G401.6 (cell line): Measurements from ENCODE around the gene CTIF.

Experiments
- FAIRE-seq: peaks from 2 replicates; lab custom pipeline; 2012; peaks lifted over from hg19 to GRCh38; lab: Jason Lieb, UNC

Gene CTIF

GRCh38 chr18:48889115-48889941 is 350.5 kb downstream of the CTIF start:
- FAIRE-seq = no peak

DNA sequence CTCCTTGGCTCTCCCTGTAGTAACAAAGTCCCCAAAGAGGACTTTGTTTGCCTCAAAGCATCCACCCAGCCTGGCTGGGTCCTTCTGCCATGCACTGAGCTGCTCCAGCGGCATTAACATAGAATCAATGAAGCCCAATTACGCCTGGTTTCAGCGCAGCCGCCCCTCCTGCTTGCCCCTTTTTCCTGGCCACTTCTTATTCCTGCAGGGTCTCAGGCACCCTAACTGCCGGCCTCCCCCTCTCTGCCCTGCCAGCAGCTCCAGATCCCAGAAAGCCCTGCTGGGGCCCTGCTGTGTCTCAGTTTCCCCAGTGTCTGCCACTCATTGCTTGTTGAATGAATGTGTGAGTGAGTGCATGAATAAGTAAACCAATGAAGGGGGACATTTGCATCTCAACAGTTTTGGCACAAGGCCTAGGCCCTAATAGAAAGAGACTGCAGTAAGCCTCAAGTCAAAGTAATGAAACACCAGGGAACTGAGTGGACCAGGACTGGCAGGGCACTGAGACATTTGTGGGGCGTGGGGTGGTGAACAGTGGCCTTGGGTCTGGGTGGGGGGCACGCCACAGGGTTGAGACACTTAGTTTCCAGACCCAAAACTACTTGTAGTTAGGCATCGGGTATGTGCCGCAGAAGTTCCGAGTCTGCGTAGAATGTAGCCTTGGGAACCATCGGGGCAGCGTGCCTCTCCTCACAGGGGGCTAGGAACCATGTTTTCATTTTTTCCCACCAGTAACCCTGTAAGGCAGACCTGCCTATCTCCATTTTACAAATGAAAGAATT is 351.3 kb downstream of the CTIF start:
- no peak for FAIRE-seq

GRCh38 chr18:48891721-48892120 is 352.9 kb downstream of the CTIF start:
- no peak for FAIRE-seq

GRCh38 chr18:48892146-48892855 is 353.5 kb downstream of the CTIF start:
- no peak for FAIRE-seq

DNA sequence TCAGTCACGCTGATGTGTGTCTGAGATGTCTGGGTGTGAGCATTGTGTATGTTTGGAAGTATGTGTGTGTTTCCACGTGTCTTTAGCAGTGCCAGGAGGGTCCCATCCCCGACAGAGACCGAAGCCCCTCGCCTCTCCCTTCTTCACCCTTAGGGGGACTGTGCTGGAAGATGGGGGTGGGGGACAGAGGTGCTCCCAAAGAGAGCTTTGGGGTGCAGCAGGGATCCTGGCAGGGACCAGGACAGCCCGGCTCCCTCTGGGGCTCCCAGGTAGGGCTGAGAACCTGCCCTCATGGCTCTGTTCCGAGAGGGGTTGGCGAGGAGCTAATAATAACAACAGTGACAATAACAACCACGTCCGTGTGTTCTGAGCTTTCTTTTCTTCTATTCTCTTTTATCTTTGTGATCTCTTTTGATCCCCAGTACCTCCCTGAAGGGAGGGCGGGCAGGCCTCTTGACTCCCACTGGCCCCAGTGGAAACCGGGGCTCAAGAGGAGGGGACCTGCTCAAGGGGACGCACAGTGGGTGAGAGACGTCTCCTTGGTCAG is 354.3 kb downstream of the CTIF start:
- no peak for FAIRE-seq

DNA sequence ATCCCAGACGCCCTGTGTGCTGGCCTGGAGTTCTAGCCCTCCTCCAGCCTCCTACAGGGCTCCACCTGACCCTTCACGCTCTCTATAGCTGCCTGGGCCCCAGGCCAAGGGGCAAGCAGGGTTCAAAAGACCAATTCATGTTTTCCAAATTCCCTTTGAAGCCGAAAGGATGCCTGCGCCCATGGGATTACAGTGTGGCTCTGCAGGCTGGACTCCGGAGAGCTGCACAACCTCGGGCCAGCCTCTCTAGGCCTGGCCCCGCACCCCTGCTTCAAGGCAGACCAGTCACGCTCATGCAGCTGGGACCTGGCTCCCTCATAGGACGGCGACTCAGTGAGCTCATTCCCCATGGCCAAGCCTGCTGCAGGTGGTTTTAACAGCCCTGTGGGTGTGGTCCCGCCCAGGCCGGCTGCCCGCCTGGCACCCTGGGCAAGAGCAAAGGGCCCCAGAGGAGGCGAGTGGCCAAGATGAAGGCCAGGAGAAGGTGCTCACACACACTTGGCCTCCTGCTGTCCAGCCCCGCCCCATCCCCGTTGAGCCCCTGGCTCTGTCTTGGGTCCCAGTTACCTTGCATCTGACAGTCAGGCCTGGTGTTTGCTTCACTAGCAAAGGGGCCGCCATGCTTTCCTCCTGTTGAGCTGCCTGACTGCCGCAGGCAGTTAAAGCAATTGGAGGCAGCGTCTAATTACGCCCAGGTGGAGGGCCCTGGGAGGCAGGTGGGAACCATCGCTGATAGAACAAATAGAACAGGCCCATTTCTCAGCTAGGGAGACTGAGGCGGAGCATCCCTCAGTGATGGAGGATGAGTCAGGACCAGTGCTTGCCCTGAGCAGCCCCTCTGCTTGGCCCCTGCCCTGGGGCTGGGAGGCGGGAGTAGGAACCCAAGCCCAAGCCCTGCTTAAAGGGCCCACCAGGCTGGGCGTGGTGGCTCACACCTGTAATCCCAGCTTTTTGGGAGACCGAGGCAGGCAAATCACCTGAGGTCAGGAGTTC is 355.1 kb downstream of the CTIF start:
- FAIRE-seq = no peak

DNA sequence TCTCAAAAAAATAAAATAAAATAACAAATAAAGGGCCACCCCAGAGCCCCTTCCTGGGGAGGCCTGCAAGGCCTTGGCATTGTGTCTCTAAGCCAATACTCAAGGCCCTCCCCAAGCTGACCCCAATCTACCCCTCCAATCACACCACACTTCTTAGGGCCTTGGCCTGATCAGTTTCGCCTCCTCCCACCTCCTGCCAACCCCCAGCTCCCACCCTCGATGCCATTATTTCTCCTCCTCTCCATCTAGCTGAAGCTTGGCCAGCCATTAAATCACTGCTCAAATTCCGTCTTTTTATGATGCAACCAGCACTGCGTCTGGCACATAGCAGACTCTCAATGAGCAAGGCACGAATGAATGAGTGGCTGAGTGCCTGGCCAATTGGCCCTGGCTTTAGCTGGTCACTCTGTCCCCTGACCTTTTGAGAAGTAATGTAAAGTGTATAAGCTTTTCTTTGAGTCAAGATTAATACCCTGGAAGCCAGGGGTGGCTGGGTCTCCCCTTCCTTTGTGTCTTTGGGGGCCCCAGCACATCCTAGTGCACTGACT is 356.0 kb downstream of the CTIF start:
- no peak for FAIRE-seq

DNA sequence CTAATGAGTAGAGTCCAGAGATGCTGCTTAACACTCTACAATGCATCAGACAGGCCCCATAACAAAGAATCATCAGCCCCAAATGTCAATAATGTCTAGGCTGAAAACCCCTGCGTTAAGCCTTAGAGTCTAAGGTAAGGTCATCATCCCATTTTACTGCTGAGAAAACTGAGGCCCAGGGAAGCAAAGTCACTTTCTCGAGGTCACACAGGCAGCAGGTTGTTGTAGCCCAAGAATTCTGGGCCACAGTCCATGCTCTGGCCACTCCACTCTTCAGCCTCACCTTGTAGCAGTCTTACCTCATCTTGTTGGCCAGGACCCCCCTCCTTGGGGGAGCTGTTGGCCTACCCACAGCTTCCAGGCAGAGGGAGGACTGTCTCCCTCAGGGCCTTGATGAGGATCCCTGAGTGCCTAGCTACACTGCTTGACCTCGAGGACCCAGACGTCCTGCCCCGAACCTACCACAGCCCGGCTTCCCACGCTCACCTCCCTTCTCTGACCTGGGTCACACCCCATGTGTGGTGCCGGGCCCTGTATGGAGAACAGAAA is 357.6 kb downstream of the CTIF start:
- FAIRE-seq = no peak

DNA sequence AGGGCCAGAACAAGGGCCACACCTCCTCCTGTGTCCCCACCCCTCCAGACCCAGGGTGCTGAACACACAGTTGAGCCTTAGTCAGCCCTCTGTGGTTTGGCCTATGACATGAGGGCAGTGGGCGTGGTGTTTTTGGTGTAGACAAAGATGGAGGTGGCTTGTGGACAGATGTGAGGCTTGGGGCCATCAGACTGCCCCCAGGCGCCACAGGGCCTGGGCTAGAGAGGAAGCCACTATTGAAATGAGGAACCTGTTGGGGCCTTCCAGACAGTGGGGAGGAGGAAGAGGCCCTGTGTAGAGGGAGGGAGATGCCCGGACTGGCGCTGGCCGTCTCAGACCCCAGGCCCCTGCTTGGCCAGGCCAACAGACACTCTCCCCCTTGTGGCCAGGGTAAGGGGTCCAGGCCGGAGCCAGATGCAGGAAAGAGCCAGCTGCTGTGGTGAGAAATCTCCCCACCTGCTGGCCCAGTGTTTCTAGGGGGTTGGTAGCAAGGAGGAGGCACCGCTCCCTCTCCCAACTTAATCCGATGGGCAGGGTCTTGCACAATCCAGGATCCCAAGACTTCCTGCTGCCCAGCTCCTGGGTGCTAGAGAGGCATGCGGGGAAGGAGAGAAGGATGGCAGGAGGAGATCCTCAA is 358.2 kb downstream of the CTIF start:
- no peak for FAIRE-seq

DNA sequence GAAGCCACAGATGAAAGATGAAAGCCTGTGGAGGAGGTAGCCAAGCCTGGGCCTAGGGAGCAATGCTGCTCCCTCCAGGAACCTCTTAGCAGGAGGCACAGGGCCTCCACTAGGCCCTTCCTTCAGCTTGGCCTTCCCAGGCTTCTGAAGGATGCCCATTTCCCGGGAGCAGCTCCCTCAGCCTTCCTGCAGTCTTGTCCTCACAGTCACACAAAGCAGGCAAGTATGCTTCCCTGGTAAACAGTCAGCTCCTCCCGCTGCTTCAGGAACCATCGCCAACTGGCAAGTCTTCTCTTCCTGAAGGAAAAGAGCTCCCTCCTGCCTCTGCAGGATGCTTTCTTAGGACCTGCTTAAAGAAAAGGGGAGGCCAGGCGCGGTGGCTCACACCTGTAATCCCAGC is 358.7 kb downstream of the CTIF start:
- no peak for FAIRE-seq

GRCh38 chr18:48898521-48898920 is 359.7 kb downstream of the CTIF start:
- no peak for FAIRE-seq

GRCh38 chr18:48899558-48900174 is 360.8 kb downstream of the CTIF start:
- FAIRE-seq = no peak

- FAIRE-seq = no peak
Measured at GRCh38 chr18:48900469-48900868, 361.6 kb downstream of the CTIF start.

GRCh38 chr18:48901145-48902022 is 362.6 kb downstream of the CTIF start:
- no peak for FAIRE-seq

DNA sequence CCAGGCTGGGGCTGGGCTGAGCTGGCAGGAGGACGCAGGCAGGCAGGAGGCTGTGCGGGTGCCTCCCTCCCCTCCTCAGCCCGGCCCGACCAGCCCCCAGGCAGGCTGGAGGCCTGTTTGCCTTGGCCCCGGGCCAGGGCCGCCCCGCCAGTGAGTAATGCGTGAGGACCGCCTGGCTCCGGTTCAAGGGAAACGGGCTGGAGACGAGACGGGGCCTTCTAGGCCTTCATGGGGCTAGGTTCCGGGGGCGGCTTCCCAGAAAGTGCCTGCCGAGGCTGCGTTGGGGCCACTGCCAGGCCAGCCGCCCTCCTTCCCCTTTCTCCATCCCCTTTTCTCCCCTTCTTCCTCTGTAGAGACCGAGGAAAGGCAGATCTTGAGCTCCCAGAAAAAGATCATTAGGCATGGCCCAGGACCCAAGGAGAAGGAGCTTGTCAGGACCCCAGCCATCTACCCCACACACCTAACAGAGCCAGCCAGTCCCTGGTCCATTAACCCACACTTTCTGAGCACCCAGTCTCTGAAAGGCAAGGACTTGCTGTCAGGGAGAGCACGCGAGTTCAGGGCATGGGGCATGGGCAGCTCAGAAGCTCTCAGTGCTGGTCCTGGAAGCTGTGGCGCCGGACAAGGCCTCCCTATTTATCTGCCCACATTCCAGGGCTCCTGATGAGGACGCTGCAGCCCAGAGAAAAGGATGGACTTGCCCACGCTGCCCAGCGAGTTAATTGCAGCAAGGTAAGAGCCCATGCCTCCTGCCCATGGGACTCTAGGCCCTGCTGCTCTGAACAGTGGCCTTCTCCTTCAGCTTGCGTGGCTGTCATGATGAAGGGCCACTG is 363.4 kb downstream of the CTIF start:
- FAIRE-seq = no peak

- no peak for FAIRE-seq
Measured at GRCh38 chr18:48902856-48903601, 364.2 kb downstream of the CTIF start.

GRCh38 chr18:48904091-48904490 is 365.3 kb downstream of the CTIF start:
- no peak for FAIRE-seq
